ENCODE measurements around the gene TMEM8B.

The TMEM8B gene

DNA sequence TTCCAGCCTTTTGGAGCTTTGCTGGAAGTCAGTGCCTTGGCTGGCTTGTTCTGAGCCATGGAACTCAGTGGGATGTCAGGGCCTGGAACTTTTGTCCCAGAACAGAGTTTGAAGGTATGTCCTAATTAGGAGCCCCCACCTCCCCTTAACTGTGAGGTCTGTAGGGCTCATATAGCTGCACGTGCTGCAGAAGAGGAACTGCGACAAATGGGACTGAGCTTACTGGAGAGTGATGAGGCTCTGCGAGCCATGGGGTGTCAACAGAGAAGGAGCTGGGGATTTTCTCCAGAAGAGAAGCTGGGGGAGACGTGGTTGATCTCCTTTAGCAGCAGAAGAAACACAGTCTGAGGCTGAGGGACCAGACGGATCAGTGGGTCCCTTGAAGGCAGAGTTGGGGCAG, 10.9 kb downstream of the TMEM8B start:
- no peak for DNase-seq (ENCODE audit: low read depth in 3 of 3, low spot score in 1 of 3)

DNA sequence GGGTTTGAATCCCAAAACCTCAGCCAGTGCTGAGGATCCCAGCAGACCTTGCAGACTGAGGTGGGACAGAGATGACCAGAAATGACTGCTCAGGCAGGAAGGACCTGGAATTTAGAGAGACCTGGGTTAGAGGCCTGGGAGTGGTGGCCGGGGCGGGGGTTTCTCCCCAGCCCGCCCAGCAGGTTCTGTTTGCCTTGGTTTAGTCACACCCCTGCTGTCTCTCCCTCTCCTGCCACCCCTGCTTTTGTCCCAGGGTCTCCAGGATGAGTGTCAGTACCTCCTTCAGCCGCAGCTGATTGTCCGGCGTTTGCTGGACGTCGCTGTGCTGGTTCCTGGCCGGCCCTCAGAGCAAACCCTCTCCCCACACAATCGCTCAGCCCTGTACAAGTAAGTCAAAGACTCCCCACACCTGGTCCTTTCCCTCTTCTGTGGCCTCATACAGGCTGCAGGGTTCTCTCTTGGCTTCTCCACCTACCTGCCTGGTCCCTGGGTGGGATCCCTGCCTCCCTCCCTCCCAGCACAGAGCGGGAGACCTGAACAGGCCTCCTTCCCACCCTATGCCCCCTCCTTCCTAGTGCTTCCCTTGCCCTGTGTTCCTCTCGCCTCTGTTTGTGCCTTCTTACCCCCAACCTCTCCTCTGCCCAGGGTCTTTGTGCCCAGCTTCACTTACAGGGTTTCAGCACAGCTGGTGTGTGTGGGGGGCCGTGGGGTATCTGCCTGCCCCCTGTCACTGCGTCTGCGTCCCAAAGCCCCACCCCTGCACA, 12.0 kb downstream of the TMEM8B start:
- DNase-seq (ENCODE audit: low read depth in 3 of 3, low spot score in 1 of 3), result no peak

DNA sequence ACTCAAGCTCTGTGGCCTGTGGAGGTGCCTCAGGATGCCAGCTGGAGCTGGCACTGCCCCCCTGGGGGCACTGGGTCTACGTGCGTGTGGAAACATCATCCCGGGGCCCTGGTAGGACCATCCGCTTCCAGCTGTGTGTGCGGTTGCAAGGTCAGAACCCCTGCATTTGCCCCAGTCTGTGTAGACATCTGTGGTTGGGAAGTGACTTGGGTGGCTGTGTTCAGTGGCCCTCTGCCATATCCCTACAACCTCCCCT, 12.5 kb downstream of the TMEM8B start:
- no peak for DNase-seq (ENCODE audit: low read depth in 3 of 3, low spot score in 1 of 3)

DNA sequence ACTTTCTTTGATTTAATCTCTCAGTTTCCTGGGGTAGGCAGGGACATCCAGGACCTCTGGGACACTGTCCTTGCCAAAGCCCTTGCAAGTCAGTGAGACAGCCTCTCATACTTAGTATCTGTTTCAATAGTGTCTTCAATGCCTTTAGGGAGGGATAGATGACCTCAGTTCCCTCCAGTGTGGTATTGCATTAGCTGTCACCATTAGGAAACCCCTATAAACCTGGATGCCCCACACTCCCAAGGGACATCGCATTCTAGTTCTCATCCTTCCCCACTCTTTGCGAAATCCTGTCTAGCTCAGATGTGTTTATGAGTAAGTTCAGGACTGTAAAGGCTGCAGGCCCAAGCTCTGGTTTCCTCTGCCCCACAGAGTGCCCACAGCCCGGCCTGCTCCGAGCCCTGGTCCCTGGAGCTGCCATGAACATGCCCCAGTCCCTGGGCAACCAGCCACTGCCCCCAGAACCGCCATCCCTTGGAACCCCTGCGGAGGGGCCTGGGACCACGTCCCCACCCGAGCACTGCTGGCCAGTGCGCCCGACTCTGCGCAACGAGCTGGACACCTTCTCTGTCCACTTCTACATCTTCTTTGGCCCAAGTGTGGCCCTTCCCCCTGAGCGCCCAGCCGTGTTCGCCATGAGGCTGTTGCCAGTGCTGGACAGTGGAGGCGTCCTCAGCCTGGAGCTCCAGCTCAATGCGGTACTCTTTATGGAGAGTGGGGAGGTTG, 13.2 kb downstream of the TMEM8B start:
- DNase-seq (ENCODE audit: low read depth in 3 of 3, low spot score in 1 of 3), result no peak

DNA sequence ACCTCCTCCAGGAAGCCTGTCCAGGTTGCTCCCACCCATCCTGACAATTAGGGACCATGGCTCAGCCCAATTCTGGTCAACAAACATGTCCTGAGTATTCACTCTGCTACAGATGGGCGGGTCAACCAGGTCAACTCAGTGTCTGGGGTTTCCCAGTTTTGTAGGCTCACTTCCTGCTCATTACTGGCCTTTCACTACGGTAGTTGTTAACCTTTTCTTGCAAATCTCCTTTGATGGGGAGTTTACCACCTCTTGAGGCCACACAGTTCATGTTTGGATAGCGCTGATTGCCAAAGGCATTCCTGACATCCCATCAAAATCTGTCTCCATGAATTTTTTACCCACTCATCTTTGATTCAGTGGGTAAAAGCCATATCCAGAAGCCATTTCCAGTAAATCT, 13.8 kb downstream of the TMEM8B start:
- no peak for DNase-seq (ENCODE audit: low read depth in 3 of 3, low spot score in 1 of 3)

DNA sequence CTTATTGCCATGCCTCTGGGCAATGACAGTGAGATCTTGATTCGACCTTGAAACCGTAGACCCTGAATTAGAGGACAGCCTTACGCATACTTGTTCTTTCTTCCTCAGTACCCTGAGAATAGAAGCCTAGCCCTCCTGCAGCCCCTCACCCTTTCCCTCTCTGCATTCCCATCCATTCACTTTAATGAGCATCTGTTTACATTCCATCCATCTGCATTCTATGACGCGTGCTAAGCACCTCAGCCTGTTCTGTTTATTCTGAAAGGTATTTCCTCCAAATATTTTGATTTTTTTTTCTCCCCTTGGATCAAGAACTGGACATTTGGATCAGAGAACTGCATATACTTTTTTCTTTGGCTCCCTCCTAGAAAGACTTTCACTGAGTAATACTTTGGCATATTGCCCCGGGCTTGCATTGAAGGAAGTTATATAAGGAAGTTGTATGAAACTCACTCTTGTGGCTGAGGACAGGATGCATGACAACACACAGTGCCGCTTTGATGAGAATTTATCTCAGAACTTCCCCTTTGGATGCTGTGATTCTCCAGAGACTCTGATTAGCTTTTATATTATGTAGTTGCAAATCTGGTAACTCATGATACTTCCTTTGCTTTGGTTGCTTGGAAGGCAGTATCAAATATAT, 15.7 kb downstream of the TMEM8B start:
- no peak for DNase-seq (ENCODE audit: low read depth in 3 of 3, low spot score in 1 of 3)

DNA sequence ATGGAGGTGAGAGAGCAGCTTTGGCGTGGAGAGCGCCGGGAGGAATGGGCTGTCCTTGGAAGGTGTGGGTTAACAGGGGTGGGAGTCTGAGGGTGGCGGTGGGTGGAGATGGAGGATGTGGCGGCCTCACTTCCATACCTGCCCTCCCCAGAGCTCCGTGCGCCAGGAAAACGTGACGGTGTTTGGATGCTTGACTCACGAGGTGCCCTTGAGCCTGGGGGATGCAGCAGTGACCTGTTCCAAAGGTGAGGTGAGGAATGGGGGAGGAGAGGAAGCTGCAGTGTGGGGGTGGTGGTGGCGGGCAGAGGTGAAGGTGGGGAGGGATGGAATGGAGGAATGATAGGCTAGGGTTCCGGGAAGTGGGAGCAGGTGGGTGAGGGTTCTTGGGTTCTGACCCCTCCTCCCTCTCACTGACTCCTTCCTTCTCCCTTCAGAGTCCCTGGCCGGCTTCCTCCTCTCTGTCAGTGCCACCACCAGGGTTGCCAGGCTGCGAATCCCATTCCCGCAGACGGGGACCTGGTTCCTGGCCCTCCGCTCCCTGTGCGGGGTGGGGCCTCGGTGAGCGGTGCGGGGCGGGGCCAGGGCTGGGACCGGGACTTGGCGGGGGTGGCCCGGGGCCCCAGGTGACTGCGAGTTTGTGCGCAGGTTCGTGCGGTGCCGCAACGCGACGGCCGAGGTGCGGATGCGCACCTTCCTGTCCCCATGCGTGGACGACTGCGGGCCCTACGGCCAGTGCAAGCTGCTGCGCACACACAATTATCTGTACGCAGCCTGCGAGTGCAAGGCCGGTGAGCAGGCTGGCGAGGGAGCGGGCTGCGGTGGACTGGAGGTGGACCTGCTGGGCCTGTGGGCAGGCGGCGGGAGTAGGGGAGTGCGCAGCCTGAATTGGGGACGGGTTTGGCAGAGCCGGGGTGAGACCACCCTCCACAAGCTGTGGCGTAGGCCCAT, 17.1 kb downstream of the TMEM8B start:
- DNase-seq (ENCODE audit: low read depth in 3 of 3, low spot score in 1 of 3), result no peak

DNA sequence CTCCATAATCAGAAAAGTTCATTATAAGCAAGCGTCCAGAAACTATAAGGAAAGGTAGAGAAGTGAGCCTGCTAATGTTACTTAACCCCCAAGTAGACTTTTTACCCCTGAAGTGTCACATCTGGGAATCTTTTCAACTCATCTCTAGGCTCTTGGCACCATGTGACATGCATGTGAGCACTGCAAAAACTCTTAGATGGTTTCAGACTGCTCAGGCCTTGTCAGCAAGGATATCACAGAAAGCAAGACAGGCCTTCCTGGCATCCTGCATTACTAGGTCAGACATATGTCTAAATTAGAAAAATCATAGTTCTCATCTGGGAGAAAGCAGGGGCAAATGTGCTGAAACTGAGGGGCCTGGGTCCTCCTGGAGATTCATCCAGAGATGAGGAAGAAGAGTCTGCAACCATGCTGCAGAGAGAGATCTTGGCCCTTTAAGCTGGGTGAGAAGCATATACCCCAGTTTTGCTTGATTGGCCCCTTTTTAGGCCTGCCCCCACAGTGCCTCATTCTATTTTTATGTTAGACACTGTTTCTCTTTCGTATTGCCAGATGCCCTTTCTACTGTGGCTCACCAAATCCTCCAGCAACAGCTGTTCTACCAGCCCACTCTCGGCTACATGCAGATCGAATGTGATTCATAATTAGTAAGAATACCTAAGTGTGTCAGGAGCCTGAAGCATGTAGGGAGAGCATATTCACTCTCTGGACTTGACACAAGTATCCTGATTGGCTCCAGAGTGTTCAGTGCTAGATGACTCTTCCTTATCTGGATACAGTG, 19.0 kb downstream of the TMEM8B start:
- DNase-seq (ENCODE audit: low read depth in 3 of 3, low spot score in 1 of 3), result no peak

DNA sequence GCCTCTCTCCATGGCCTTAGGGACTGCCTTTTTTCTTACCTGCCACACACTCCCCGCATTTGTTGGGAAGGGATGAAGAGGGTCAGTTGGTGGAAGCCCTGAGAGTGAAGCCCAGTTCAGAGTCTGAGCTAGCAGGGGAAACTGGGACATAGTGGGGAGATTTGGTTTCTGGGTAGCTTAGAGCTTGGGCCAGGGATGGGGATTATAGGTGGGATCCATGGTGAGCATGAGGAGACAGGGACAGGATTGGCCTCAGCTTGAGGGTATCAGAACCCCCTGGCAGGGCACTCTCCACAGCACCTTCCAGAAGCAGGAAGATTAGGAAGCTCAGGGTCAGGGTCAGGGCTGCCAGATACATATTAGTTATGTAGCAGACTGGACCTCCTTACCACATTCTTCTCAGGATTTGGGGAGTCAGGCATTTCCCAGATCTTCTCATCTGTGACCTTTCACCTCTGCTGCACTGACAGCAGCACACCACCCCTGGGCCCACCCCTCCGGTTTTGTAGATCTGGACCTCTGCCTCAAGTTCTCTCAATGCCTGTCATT, 23.3 kb downstream of the TMEM8B start:
- no peak for DNase-seq (ENCODE audit: low read depth in 3 of 3, low spot score in 1 of 3)

DNA sequence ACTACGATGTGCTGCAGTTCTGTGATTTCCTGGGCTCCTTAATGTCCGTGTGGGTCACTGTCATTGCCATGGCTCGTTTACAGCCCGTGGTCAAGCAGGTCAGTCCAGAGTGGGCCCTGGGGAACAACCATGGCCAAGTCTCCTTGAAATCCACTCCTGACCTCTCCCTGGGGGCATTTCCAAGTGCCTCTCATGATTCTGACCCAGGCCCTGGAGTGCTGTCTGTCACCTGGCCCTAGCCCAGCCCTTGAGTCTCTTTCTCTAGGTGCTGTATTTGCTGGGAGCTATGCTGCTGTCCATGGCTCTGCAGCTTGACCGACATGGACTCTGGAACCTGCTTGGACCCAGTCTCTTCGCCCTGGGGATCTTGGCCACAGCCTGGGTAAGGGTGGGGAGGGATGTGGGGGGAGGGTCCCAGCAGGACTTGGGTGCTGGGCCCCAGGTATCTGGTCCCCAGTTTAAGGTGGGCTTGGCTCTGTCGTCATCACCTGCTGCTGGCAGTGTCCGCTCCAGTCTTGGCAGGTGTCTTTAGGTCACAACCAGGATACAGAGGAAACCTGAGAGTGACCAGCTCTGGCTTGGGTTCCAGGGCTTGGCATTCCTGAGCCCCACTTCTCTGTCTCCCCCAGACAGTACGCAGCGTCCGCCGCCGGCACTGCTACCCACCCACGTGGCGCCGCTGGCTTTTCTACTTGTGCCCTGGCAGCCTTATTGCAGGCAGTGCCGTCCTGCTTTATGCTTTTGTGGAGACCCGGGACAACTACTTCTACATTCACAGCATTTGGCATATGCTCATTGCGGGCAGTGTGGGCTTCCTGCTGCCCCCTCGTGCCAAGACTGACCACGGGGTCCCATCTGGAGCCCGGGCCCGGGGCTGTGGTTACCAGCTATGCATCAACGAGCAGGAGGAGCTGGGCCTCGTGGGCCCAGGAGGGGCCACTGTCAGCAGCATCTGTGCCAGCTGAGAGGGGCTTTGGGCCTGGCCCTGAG, 24.1 kb downstream of the TMEM8B start:
- no peak for DNase-seq (ENCODE audit: low read depth in 3 of 3, low spot score in 1 of 3)

DNA sequence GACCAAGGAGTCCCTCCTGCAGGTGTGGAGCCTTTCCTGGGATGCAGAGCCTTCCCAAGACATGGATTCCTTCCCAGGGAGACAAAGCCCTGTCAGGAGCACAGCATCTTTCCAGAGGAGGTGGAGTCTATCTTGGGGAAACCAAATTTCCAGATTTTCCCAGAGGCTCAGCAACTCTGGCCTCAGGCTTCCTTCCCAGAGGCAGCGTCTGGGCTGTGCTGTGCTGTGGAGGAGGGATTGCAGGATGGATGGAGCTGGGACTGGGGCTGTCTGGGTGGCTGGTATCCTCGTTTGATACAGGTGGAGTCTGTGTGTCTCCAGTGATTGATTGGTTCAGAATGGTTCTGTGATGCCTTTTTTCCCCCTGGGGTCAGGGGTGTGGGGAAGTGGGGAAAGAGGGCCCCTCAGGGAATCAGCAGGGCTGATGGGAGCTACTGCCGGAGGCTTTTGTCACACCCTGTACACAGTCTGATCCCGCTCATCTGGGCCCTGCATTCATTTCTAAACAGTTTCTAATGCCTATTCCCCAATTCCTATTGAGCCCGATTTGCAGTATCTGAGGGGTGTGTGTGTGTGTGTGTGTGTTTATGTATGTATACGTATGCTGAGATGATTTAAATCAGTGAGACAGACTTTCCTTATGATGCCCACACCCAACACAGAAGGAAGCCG, 25.2 kb downstream of the TMEM8B start:
- DNase-seq (ENCODE audit: low read depth in 3 of 3, low spot score in 1 of 3), result no peak

DNA sequence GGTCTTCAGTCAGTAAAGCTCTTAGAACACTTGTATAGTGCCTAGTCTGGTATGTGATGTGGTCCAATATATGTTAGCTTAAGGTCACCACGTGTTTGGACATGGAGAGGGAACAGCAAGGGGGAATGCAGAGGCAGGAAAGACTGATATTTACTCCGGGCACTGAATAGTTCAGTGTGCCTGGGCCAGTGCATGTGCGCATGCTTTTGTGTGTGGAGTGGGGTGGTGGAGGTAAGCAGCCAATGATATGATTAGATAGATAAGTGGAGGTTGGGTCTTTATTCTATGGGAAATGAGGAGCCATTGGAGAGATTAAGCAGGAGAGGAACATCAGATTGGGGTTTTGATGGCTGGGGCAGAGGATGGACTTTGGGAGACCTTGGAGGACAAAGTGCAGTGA, 27.2 kb downstream of the TMEM8B start:
- no peak for DNase-seq (ENCODE audit: low read depth in 3 of 3, low spot score in 1 of 3)

DNA sequence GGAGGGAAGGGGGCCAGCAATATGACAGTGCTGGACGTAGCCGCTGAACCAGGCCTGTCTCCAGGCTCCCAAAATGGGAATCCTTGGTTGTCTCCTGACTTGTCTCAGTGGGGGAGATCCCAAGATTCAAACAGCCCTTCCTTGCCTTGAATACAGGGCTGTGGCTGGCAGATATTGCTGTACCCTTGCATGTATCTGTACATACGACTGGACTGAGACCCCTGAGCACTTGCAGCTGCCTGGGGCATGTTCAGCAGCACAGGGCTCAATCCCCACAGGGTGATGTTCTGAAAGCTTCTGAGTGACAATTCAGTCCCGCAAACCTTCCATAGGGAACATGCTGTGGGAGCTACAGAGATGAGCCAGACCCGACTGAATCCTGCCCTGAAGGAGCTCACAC, 27.9 kb downstream of the TMEM8B start:
- DNase-seq (ENCODE audit: low read depth in 3 of 3, low spot score in 1 of 3), result no peak

DNA sequence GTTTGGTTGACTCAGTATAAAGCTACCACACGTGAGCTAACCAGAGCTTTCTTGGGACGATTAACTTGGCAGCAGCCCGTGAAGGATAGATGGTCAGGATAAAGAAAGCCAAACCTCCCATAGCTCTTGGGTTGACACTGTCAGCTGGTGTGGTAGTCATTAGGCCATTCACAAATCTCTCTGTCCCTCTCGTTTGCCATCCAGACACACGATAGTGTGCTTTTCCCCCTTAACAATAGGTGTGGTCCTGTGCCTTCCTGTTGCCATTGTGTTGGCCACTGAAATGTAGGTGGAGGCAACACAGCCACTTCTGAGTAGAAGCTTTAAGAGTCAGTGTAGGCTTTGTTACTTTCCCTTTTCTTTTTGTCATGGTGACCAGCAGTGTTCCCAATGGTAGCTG, 29.4 kb downstream of the TMEM8B start:
- DNase-seq (ENCODE audit: low read depth in 3 of 3, low spot score in 1 of 3), result no peak

DNA sequence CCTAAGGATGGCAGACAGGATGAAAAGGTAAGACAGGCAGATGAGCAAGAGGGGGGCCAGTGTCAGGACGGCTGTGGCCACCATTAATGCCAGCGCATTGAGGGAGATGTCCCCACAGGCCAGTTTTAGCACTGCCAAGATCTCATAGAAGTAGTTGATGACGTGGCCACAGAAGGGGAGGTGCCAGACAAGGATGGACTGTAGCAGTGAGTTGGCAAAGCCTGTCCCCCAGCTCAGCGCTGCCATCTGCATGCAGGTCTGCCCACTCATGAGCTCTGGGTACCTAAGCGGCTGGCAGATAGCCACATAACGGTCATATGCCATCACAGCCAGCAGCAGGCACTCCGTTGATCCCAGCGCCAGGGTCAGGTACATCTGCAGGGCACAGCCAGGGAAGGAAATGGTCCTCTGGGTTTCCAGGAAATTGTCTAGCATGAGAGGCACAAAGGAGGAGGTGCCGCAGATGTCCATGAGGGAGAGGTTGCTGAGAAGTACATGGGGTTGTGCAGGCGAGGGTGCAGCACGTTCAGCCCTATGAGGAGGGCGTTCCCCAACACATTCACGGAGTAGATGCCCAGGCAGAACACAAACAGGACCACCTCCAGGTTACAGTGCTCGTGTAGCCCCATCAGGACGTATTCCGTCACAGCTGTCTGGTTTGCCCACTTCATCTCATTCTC, 30.4 kb downstream of the TMEM8B start:
- no peak for DNase-seq (ENCODE audit: low read depth in 3 of 3, low spot score in 1 of 3)

DNA sequence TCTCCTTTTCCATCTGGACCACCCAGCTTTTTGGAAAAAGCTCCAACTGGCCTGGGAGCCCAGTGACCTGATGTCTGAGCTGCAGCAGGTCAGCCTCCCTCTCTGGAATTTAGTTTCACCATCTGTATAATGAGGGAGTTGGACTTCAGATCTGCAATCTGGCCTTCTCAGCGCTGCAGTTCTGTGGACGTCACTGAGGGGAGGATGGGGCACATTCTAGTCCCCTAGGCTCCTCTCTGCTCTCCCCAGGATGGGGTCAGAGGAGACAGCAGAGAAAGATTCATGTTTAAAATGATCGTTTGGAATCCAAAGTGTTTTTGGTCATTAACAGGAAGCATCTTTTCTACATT, 30.9 kb downstream of the TMEM8B start:
- no peak for DNase-seq (ENCODE audit: low read depth in 3 of 3, low spot score in 1 of 3)

DNA sequence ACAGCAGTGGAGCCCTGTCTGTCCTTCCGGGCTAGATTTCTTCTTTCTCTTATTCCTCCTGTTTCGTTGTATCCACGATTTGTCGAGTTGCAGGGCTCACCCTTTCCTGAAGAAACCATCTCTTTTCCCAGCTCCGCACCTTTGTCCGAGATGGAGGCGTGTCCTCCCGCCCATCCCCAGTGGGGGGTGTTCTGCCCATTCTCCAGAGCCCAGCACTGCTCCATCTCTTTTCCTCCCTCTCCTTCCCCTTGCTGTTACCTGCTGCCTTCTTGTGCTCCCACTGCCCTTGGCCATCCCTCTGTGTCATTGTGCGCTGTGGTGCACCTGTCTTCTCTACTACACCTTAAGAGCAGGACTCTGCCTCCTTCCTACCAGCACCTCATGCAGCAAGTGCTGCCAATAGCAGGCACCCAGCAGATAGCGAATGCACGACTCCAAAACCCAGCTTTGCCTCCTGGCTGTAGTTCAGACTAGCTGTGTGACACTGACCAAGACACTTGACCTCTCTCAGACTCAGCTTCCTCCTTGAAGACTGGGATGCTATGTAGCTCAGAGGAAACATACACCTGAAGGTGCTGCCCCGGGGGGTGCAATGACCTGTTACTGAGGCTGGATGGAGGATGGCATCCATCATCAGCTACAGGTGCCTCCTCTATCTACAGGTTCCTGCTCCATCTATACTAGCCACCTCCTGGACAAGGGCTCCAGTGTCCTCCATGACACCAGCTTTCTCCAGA, 32.3 kb downstream of the TMEM8B start:
- no peak for DNase-seq (ENCODE audit: low read depth in 3 of 3, low spot score in 1 of 3)

DNA sequence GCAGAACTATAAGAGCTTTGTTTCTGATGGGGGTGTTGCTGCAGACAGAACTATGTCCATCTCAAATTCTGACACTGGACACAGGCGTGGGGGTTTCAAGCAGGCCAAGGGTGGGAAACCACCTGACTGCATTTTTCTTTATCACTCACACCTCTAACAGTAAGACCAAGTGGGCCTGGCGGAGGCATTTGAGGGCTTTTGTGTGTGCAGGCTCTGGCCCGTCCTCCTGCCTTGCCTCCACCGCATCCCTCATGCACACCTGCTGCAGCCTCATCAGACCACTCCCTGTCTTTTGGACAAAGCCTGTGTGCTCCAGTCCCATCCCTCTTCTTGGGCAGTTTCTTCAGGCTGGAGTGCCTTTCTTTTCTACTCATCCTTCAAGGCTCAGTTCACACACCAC, 33.3 kb downstream of the TMEM8B start:
- no peak for DNase-seq (ENCODE audit: low read depth in 3 of 3, low spot score in 1 of 3)
